ENCODE results near the gene KCNH1.

Gene KCNH1

DNA sequence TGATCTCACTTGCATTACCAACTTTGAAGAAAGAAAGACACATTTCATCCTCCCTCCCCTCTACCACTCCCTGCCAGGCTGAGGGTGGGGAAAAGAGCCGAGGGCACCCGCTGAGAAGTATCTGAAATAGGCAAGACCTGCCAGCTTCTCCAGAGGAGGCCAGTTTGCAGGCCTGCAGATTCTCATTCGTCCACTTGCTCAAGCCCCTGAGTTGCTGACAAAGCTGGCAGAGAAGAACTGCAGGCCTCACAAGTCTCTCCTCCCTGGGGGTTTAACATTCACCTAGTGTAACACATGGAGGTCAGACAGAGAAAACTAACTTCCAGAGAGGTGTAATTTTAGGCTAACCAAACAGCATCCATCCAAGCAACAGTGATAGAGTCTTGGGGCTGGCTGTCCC is 428.9 kb downstream of the KCNH1 start:
- TF ChIP-seq, protein P1, sequence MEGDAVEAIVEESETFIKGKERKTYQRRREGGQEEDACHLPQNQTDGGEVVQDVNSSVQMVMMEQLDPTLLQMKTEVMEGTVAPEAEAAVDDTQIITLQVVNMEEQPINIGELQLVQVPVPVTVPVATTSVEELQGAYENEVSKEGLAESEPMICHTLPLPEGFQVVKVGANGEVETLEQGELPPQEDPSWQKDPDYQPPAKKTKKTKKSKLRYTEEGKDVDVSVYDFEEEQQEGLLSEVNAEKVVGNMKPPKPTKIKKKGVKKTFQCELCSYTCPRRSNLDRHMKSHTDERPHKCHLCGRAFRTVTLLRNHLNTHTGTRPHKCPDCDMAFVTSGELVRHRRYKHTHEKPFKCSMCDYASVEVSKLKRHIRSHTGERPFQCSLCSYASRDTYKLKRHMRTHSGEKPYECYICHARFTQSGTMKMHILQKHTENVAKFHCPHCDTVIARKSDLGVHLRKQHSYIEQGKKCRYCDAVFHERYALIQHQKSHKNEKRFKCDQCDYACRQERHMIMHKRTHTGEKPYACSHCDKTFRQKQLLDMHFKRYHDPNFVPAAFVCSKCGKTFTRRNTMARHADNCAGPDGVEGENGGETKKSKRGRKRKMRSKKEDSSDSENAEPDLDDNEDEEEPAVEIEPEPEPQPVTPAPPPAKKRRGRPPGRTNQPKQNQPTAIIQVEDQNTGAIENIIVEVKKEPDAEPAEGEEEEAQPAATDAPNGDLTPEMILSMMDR (conservative IDR thresholded peaks at IDR 0.05; ENCODE audit: low read depth, low read length): no peak
- H3K4me3 ChIP-seq (ENCODE audit: low read depth, low read length): no peak overlapping the region
- no peak for DNase-seq (ENCODE audit: low read depth)

- DNase-seq (ENCODE audit: low read depth): no peak
- TF ChIP-seq, protein P1 (conservative IDR thresholded peaks at IDR 0.05; ENCODE audit: low read depth, low read length): no peak
- H3K4me3 ChIP-seq (ENCODE audit: low read depth, low read length): no peak overlapping the region
These were observed 430.4 kb downstream of the KCNH1 start for GRCh38 chr1:210703593-210703992.

- no peak for DNase-seq (ENCODE audit: low read depth)
- no peak overlapping the region for H3K4me3 ChIP-seq (ENCODE audit: low read depth, low read length)
- TF ChIP-seq, protein P1 (conservative IDR thresholded peaks at IDR 0.05; ENCODE audit: low read depth, low read length): no peak
These were observed 431.4 kb downstream of the KCNH1 start for GRCh38 chr1:210702506-210702905.

DNA sequence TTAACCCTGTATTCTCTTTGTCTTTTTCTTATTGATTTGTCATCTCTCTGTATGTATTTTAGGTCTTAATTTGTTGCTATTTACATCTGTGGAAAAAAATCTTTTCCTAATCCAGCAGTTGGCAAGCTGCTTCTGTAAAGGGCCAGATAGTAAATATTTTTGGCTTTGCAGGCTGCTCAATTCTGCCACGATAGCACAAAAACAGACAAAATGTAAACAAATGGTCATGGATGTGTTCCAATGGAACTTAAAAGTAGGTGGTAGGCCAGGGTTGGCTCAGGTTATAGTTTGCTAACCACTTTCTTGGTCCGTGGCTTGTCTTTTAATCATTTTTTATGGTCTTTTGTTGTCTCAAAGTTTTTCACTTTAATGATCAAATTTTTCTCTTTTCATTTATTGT is 433.4 kb downstream of the KCNH1 start:
- no peak overlapping the region for H3K4me3 ChIP-seq (ENCODE audit: low read depth, low read length)
- no peak for DNase-seq (ENCODE audit: low read depth)
- TF ChIP-seq, protein P1 (conservative IDR thresholded peaks at IDR 0.05; ENCODE audit: low read depth, low read length): no peak

DNA sequence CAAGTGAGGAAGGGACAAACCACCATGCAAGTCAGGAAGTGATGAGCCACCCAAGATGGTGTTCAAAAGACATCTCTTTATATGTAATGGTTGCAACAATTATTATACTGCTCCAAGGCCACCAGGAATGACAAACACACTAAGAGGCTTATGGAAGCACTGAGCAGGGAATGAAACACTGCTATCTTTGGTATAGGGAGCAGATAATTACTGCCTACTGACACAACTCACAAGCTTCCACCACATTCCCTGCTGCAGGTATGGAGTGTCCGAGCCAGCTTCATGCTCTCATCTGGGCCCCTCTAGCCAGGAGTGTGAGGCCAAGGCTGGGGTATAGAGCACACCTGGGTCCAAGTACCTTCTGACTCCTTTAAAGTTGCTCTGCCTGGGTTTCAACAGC is 433.9 kb downstream of the KCNH1 start:
- H3K4me3 ChIP-seq (ENCODE audit: low read depth, low read length): no peak overlapping the region
- TF ChIP-seq, protein P1 (conservative IDR thresholded peaks at IDR 0.05; ENCODE audit: low read depth, low read length): no peak
- DNase-seq (ENCODE audit: low read depth): no peak

DNA sequence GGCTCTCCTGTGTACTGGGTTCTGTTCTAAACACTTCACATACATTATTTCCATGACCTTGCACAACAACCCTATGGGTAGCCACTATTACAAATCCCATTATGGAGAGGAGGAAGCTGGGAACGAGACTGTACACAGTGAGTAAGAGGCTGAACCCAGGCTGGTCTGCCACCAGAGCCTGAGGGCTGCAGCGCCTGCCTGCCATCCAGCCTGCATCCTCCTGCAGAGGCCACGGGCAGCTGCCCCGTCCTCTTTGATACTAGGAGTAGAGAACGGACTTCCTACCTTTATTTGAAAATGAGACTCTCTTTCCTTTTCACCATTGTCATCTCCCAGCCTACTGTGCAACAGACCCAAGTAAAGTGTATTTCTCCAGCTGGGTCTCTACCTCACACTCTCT is 435.3 kb downstream of the KCNH1 start:
- TF ChIP-seq, protein P1 (conservative IDR thresholded peaks at IDR 0.05; ENCODE audit: low read depth, low read length): no peak
- no peak overlapping the region for H3K4me3 ChIP-seq (ENCODE audit: low read depth, low read length)
- DNase-seq (ENCODE audit: low read depth): no peak

- DNase-seq (ENCODE audit: low read depth): no peak
- TF ChIP-seq, protein P1 (conservative IDR thresholded peaks at IDR 0.05; ENCODE audit: low read depth, low read length): no peak
- H3K4me3 ChIP-seq (ENCODE audit: low read depth, low read length): no peak overlapping the region
These were observed 436.8 kb downstream of the KCNH1 start for GRCh38 chr1:210697185-210697584.
